SHP77 (cell line): Measurements from ENCODE around the gene CD276.
A peak's percentile ranks its signal among the peaks of the same experiment; 100 is the strongest.
"Not testable (repeated sequence)": the region's sequence is repeated elsewhere in the genome, so short reads cannot be mapped to it uniquely, and the experiment has no call there.

Experiments
- DNase-seq, 2 experiments: peaks; one replicate each; lab custom pipeline; 2025; lab: John Stamatoyannopoulos, UW

Gene CD276

GRCh38 chr15:73710321-73710720, 26.1 kb downstream of the CD276 start:
- DNase-seq, result no peak

GRCh38 chr15:73711526-73711925, 27.3 kb downstream of the CD276 start:
- no peak for DNase-seq

- DNase-seq, result no peak
Measured at GRCh38 chr15:73712107-73712506, 27.9 kb downstream of the CD276 start.

GRCh38 chr15:73714695-73715301, 30.6 kb downstream of the CD276 start:
- no peak for DNase-seq

- DNase-seq, result no peak
Measured at GRCh38 chr15:73715417-73715816, 31.2 kb downstream of the CD276 start.

GRCh38 chr15:73716417-73716816, 32.2 kb downstream of the CD276 start:
- peak in 1 of 2 experiments; percentile 12 for DNase-seq

- no peak for DNase-seq
Measured at GRCh38 chr15:73717206-73717605, 33.0 kb downstream of the CD276 start.

GRCh38 chr15:73717802-73718201, 33.6 kb downstream of the CD276 start:
- DNase-seq, result no peak

- no peak for DNase-seq
Measured at GRCh38 chr15:73718694-73719093, 34.5 kb downstream of the CD276 start.

- DNase-seq, result no peak
Measured at GRCh38 chr15:73722425-73722824, 38.2 kb downstream of the CD276 start.

GRCh38 chr15:73723191-73723590, 39.0 kb downstream of the CD276 start:
- no peak for DNase-seq

- DNase-seq, result no peak
Measured at GRCh38 chr15:73724212-73724611, 40.0 kb downstream of the CD276 start.

GRCh38 chr15:73727330-73727976, 43.3 kb downstream of the CD276 start:
- DNase-seq, result no peak

GRCh38 chr15:73732051-73732450, 47.9 kb downstream of the CD276 start:
- not testable (repeated sequence) for DNase-seq

- DNase-seq, result no peak
Measured at GRCh38 chr15:73732930-73733329, 48.7 kb downstream of the CD276 start.

GRCh38 chr15:73737535-73737934, 53.4 kb downstream of the CD276 start:
- no peak for DNase-seq

GRCh38 chr15:73740152-73741048, 56.2 kb downstream of the CD276 start:
- no peak for DNase-seq

- DNase-seq, result no peak
Measured at GRCh38 chr15:73741321-73741836, 57.2 kb downstream of the CD276 start.

GRCh38 chr15:73744293-73744692, 60.1 kb downstream of the CD276 start:
- DNase-seq, result no peak

- no peak for DNase-seq
Measured at GRCh38 chr15:73745073-73745472, 60.9 kb downstream of the CD276 start.

- no peak for DNase-seq
Measured at GRCh38 chr15:73746261-73746660, 62.1 kb downstream of the CD276 start.

GRCh38 chr15:73746883-73747282, 62.7 kb downstream of the CD276 start:
- no peak for DNase-seq
